AG04449 (cell line): ENCODE results near the gene ZIC1.
A peak's percentile ranks its signal among the peaks of the same experiment; 100 is the strongest.

Experiments
- CTCF ChIA-PET: fragments of 350-600 bp; formaldehyde crosslinking; extraction: SDS; loops from one replicate; lab custom pipeline; 2021; ENCODE audit warnings: antibody characterized with exemption; lab: Yijun Ruan, JAX
- POLR2A ChIA-PET: fragments of 400-600, 350-600 bp; formaldehyde crosslinking; extraction: SDS; loops from one replicate; lab custom pipeline; 2020; ENCODE audit warnings: antibody characterized with exemption, inconsistent platforms; lab: Yijun Ruan, JAX
- DNase-seq: peaks from one replicate; pipeline ENCODE4 v3.0.0-alpha.2; 2010; ENCODE audit warnings: low read depth, low spot score
- H3K4me3 ChIP-seq: 2 replicates; pipeline ENCODE4 v1.5.1; 2011; ENCODE audit warnings: low read depth, mild to moderate bottlenecking, control low read depth, low read length
- TF ChIP-seq, protein P1 (sequence below): IDR thresholded peaks from one replicate; pipeline ENCODE4 v1.5.1; 2011; ENCODE audit warnings: mild to moderate bottlenecking, moderate library complexity, low read length, control low read depth, inconsistent platforms; ENCODE audit not compliant: insufficient read depth; ENCODE audit errors: missing control alignments

The ZIC1 gene

DNA sequence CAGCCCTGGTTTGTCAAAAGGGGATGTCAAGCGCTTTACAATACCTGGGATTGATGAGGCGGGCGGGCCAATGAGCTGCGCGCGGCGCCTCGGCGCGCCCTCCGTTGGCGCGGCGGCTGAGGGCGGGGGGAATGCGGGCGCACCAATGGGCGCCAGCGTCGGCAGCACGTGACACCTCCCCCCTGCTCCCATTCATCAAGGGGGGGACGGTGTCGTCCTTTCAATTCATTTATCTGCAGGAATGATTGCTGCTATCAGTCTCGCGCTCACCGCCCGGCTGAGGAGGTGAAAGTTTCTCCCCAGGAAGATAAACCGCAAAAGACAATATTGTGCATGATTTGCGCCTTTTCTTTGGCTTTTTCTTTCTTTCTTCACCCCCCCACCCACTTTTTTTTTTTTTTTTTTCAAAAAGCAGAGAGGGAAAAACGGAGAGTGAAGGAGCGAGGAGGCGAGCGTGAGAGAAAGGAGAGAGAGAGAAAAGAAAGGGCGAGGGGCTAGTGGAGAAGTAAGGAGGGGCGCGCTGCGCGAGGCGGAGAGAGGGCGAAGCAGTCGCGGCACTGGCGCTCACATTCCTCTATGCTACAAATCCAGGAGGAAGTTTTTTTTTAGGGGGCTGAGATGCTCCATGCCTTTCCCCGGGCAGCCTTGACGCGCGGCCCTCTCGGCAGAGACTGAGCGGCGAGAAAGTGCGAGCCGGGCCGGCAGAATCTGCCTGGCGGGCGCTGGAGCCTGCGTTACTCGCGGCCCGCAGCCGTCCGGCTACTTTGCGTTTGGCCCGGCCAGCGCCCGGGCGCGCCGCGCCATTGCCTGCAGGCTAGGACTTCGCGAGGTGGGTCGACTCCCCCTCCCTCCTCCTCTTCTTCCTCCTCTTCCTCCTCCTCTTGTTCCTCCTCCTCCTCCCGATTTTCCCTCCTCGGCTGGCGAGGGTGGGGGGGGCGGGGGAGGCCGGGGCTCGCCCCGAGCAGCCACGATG is at the start of gene ZIC1:
ZIC1 (plus strand) TSS at position 223 of the 973 bp plus-strand sequence; CDS start at position 971, 748 bp downstream.
- no peak for DNase-seq
- H3K4me3 ChIP-seq: peak within 1 kb of the TSS; percentile 63
- TF ChIP-seq, protein P1, sequence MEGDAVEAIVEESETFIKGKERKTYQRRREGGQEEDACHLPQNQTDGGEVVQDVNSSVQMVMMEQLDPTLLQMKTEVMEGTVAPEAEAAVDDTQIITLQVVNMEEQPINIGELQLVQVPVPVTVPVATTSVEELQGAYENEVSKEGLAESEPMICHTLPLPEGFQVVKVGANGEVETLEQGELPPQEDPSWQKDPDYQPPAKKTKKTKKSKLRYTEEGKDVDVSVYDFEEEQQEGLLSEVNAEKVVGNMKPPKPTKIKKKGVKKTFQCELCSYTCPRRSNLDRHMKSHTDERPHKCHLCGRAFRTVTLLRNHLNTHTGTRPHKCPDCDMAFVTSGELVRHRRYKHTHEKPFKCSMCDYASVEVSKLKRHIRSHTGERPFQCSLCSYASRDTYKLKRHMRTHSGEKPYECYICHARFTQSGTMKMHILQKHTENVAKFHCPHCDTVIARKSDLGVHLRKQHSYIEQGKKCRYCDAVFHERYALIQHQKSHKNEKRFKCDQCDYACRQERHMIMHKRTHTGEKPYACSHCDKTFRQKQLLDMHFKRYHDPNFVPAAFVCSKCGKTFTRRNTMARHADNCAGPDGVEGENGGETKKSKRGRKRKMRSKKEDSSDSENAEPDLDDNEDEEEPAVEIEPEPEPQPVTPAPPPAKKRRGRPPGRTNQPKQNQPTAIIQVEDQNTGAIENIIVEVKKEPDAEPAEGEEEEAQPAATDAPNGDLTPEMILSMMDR: no peak
- ChIA-PET POLR2A (interaction anchor here (0.6 kb wide), 1 partner anchor 439 kb away, joined by 4 read pairs; no protein-coding TSS in a partner anchor), CTCF (interaction anchor here (1.0 kb wide), 1 partner anchor 40 kb away, joined by 3 read pairs; no protein-coding TSS in a partner anchor)

DNA sequence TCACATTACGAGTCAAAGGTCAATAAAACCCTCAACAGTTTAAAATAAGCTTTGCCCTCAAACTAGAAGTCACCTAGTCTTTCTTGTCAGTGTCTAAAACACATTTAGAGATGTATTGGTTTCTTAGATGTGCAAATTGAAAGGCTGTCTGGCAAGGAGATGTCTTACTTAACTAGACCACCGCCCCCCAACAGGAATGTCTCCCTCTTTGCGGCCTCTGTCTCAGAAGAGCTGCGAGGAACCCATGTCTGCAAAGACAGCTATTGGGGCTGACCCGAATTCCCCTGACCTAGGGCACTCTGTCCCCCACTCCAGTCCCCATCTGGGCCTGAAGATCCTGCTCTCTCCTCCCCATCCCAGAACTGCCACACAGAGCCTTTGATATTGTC is 49.1 kb upstream of the ZIC1 start:
- CTCF ChIA-PET: interaction anchor here (0.8 kb wide), 1 partner anchor 10 kb away, joined by 3 read pairs; no protein-coding TSS in a partner anchor
- POLR2A ChIA-PET: no interaction called here

DNA sequence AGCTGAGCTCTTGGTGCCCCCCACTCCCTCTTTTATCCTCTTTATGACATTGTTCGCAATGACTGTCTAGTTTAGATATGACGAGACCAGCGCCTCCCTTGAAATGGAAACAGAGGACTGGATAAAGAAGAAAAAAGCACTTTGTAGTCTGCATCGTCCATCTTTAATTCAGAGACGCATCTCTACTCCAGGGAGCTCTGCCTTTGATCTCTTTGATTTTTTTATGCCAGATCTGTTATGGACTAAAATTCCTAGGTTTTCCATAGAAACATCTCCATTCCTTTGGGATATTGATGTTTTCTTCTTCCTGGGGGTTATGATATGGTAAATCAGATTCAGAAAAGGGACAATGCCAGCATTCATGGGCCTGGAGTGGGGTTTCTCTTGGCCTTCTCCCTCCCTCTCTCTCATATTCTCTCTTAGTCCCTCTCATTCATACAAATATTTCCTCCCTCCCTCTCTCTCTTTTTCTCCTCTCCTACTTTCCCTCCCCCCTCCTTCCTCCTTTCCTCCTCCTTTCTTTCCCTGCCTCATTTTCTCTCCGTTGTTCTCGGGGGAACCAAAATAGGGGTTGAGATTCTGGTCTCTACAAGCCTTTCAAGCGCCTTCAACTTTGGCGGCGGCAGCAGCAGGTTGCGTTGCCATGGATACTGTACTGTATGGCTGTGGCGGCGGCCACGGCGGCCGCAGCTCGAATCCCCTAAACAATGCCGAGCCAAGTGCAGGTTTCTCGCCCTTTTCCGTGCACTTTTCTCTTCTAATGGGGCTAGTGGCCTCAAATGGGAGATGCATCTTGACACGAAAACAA is 48.3 kb upstream of the ZIC1 start:
- H3K4me3 ChIP-seq: 0 out of 2 replicates have a peak overlapping the region, but pooled peaks have one; percentile 9
- ChIA-PET POLR2A (no interaction called here), CTCF (interaction anchor here (0.8 to 1.2 kb wide), 4 partner anchors 9 to 35 kb away, joined by 3 to 5 read pairs (median 3); no protein-coding TSS in a partner anchor)
- DNase-seq: no peak
- TF ChIP-seq, protein P1: no peak

More for the DNA sequence above, 49.1 kb upstream of the ZIC1 start:
- no peak for DNase-seq
- no peak overlapping the region for H3K4me3 ChIP-seq
- TF ChIP-seq, protein P1: no peak

DNA sequence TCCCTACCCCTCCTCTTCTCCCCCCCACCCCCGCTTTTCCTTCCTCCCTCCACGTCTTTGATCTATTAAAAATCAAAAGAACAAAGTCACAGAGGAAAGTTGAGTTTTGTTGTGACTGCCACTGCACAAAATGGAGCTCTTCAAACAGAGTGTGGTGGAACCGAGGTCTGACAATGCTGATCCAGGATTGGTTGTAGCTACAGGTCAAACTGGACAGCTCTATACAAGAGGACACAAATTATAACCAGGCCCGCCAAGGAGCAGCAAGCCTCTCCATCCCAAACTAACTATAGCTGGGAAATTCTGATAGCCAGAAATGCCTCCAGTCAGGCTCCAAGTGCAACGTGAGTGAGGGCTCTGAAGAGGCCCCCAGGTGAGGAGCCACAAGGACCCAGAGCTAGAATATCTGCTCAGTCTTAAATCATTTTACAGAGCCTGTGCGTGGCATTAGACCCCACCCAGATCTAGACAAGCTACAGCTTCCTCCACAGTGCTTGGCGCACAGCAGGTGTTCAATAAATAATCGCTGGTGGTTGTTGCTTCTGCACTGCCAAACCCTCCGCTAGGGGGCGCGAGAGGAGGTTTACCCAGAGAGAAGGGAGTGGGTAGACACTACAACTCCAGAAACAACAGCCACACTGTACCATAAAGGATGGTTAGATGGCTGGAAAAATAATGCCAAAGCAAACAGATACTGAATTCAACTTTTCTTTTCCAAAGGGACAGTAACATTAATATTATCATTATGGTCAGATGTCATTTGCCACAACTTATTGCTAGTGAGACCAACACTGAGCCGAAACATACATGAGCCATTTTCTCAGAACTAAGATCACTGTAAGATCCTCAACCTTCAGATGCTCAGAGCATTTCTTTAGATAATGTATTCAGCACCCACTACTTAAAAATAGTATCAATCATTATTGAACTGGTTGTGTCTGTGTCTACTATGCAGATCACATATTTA is 47.4 kb upstream of the ZIC1 start:
- TF ChIP-seq, protein P1: peak; percentile 55
- DNase-seq: no peak
- ChIA-PET POLR2A (no interaction called here), CTCF (interaction anchor here (0.8 to 1.2 kb wide), 4 partner anchors 11 to 255 kb away, joined by 3 to 5 read pairs (median 3); no protein-coding TSS in a partner anchor)
- H3K4me3 ChIP-seq: 0 out of 2 replicates have a peak overlapping the region, but pooled peaks have one; percentile 9

DNA sequence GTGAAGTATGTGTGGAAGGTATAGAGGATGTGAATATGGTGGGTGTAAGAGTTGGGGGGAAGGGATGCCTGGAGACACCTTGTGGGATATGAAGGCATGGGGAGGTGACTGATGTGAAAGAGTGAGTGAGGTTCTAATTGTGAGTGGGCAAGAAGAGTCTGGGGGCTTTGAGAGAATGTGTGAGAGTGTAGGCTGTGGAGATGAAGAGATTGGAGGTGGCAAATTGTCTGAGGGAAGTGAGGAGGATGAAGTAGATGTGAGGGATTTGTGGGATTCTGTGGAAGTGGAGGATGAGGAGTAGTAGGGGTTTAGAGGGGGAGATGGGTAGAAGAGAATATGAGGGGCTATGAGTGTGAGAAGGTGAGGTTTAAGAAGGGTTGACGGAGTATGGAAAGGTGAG is 44.4 kb upstream of the ZIC1 start:
- CTCF ChIA-PET: interaction anchor here (0.6 kb wide), 1 partner anchor 181 kb away, joined by 3 read pairs; no protein-coding TSS in a partner anchor
- POLR2A ChIA-PET: no interaction called here
- TF ChIP-seq, protein P1: no peak
- H3K4me3 ChIP-seq: no peak overlapping the region
- no peak for DNase-seq
